Tibial nerve (tissue), 4 donors: Measurements from ENCODE around the gene TFDP2.

Experiments
- EP300 ChIP-seq, 2 donors: sonication (generic); formaldehyde crosslinking; IDR thresholded peaks; one replicate each; pipeline ENCODE4 v1.6.1; 2017; ENCODE audit warnings: antibody characterized with exemption in 2 of 2, mild to moderate bottlenecking in 1 of 2
- TF ChIP-seq, protein P1 (sequence below), 5 experiments: fragments of 200-600 bp in 3 of 5; fragments of 450-650 bp in 2 of 5; sonication (generic) in 3 of 5; IDR thresholded peaks; one replicate each; pipeline ENCODE4 v1.5.1; 2016 to 2019; ENCODE audit warnings: antibody characterized with exemption in 5 of 5, mild to moderate bottlenecking in 3 of 5, moderate library complexity in 2 of 5

DNA sequence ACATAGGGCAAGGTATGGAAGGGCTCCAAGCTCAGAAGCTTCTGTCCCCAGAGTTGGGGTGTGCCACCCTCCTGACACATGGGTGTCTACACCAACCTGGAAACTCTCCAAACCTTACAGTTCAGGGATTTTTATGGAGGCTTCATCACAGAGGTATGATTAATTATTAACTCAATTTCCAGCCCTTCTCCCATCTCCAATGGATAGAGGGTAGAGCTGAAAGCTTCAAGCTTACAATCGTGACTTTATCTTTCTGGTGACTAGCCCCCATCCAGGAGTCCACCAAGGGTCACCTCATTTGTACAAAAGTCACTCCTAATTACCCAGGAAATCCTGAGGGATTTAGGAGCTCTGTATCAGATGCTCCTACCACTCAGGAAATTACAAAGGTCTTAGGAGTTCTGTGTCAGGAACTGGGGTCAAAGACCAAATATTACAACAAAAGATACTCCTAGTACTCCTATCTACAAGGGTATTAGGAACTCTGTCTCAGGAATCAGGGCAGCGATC lies 62.7 kb downstream of the TFDP2 start:
- TF ChIP-seq, protein P1, sequence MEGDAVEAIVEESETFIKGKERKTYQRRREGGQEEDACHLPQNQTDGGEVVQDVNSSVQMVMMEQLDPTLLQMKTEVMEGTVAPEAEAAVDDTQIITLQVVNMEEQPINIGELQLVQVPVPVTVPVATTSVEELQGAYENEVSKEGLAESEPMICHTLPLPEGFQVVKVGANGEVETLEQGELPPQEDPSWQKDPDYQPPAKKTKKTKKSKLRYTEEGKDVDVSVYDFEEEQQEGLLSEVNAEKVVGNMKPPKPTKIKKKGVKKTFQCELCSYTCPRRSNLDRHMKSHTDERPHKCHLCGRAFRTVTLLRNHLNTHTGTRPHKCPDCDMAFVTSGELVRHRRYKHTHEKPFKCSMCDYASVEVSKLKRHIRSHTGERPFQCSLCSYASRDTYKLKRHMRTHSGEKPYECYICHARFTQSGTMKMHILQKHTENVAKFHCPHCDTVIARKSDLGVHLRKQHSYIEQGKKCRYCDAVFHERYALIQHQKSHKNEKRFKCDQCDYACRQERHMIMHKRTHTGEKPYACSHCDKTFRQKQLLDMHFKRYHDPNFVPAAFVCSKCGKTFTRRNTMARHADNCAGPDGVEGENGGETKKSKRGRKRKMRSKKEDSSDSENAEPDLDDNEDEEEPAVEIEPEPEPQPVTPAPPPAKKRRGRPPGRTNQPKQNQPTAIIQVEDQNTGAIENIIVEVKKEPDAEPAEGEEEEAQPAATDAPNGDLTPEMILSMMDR (IDR thresholded peaks at IDR 0.05) = no peak
- no peak for TF ChIP-seq EP300 (IDR thresholded peaks at IDR 0.05)
